ENCODE measurements around the gene ALK.
A peak's percentile ranks its signal among the peaks of the same experiment; 100 is the strongest.

ALK gene

GRCh38 chr2:29921560-29921915 lies at the start of gene ALK:
Gene ALK, minus strand, starts transcription at chr2:29921586. Its CDS starts 927 bp downstream, at chr2:29920659.
- Mint-ChIP-seq H3K27me3 (peaks cover 44% of the 10 kb centered on the region), H3K4me1 (ENCODE audit: low read depth) (peaks cover 22% of the 10 kb centered on the region), H3K27ac (no peak within 1 kb of the TSS), H3K9me3 (ENCODE audit: low read depth) (peaks cover 3% of the 10 kb centered on the region), H3K4me3 (peak within 1 kb of the TSS; percentile 59), H3K36me3 (peaks cover 3% of the 10 kb centered on the region)

DNA sequence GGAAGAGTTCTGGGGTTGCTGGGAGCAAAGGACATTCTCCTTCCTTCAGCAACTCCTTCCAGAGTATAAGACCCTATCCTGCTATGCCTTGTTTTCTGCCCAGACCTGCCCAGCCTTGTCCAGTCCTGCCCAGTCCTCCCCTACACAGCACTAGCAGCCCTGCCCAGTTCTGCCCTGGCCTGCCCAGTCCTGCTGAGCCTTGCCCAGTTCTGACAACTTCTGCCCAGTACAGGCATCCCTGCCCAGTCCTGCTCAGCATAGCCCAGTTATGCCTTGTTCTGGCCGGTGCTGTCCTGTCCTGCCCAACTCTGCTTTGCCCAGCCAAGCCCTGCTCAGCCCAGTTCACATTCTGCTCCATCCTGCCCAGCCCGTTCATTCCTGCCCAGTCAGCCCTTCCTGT lies 44.9 kb upstream of the ALK start:
- no peaks in the 10 kb centered on the region for H3K9me3 Mint-ChIP-seq (ENCODE audit: low read depth)
- no peaks in the 10 kb centered on the region for H3K36me3 Mint-ChIP-seq
- peaks cover 14% of the 10 kb centered on the region for H3K27me3 Mint-ChIP-seq
- no peak overlapping the region for H3K27ac Mint-ChIP-seq
- no peaks in the 10 kb centered on the region for H3K4me1 Mint-ChIP-seq (ENCODE audit: low read depth)
- no peak overlapping the region for H3K4me3 Mint-ChIP-seq

GRCh38 chr2:29963972-29964570 lies 42.7 kb upstream of the ALK start:
- no peak overlapping the region for H3K4me3 Mint-ChIP-seq
- no peaks in the 10 kb centered on the region for H3K4me1 Mint-ChIP-seq (ENCODE audit: low read depth)
- no peaks in the 10 kb centered on the region for H3K36me3 Mint-ChIP-seq
- H3K27me3 Mint-ChIP-seq, result peaks cover 9% of the 10 kb centered on the region
- no peaks in the 10 kb centered on the region for H3K9me3 Mint-ChIP-seq (ENCODE audit: low read depth)
- no peak overlapping the region for H3K27ac Mint-ChIP-seq

DNA sequence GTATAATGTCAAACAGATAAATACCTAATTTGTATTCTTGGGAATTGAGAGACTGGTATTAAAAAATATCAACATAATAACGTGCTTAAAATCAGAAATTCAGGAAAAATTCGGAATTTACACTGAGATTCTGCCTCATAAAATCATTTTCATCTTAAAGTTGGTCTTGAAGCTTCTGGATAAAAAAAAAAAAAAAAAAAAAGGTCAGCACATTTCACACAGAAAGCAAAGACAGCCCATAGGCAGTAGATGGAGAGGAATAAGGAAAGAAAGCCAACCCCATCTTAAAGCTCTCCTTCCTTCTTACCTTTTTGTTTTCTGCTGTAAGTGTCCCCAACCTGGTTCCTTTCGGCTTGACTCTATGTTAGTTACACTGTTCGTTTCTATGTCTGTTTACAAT lies 41.5 kb upstream of the ALK start:
- no peak overlapping the region for H3K4me3 Mint-ChIP-seq
- H3K27me3 Mint-ChIP-seq, result peaks cover 9% of the 10 kb centered on the region
- no peaks in the 10 kb centered on the region for H3K36me3 Mint-ChIP-seq
- no peaks in the 10 kb centered on the region for H3K4me1 Mint-ChIP-seq (ENCODE audit: low read depth)
- no peaks in the 10 kb centered on the region for H3K9me3 Mint-ChIP-seq (ENCODE audit: low read depth)
- H3K27ac Mint-ChIP-seq, result no peak overlapping the region

- H3K36me3 Mint-ChIP-seq, result no peaks in the 10 kb centered on the region
- no peak overlapping the region for H3K4me3 Mint-ChIP-seq
- H3K27me3 Mint-ChIP-seq, result peaks cover 15% of the 10 kb centered on the region
- no peaks in the 10 kb centered on the region for H3K9me3 Mint-ChIP-seq (ENCODE audit: low read depth)
- H3K4me1 Mint-ChIP-seq (ENCODE audit: low read depth), result no peaks in the 10 kb centered on the region
- H3K27ac Mint-ChIP-seq, result no peak overlapping the region
Observed at GRCh38 chr2:29954316-29954715, 32.9 kb upstream of the ALK start.

- H3K9me3 Mint-ChIP-seq (ENCODE audit: low read depth), result no peaks in the 10 kb centered on the region
Observed at GRCh38 chr2:29952973-29953372, 31.6 kb upstream of the ALK start.

GRCh38 chr2:29951576-29951975 lies 30.2 kb upstream of the ALK start:
- Mint-ChIP-seq H3K9me3 (ENCODE audit: low read depth) (no peaks in the 10 kb centered on the region), H3K36me3 (no peaks in the 10 kb centered on the region), H3K4me3 (no peak overlapping the region), H3K27ac (no peak overlapping the region), H3K27me3 (peaks cover 17% of the 10 kb centered on the region), H3K4me1 (ENCODE audit: low read depth) (no peaks in the 10 kb centered on the region)

More at GRCh38 chr2:29952973-29953372, 31.6 kb upstream of the ALK start:
- H3K4me3 Mint-ChIP-seq, result no peak overlapping the region
- H3K27ac Mint-ChIP-seq, result no peak overlapping the region
- H3K4me1 Mint-ChIP-seq (ENCODE audit: low read depth), result no peaks in the 10 kb centered on the region
- peaks cover 17% of the 10 kb centered on the region for H3K27me3 Mint-ChIP-seq
- no peaks in the 10 kb centered on the region for H3K36me3 Mint-ChIP-seq

DNA sequence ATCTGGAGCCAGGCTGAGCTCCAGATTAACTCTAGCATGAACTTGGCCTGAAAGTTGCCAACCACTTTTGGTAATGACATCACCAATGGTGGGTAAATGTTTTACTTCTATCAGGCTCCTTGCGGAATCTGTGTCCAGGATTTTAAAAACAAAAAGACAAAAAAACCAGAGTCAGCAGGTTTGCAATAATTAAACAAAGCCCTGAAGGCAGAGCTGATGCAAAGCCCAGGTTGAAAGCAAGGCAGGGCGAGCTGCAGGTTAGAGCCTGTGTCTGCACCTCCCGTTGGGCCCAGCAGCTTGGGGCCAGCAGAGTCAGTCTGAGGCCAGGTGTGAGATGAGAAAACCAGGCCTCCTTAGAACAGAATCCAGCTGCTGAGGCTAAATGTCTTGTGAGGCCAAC lies 29.1 kb upstream of the ALK start:
- Mint-ChIP-seq H3K36me3 (no peaks in the 10 kb centered on the region), H3K27ac (no peak overlapping the region), H3K4me1 (ENCODE audit: low read depth) (no peaks in the 10 kb centered on the region), H3K4me3 (no peak overlapping the region), H3K27me3 (peaks cover 17% of the 10 kb centered on the region), H3K9me3 (ENCODE audit: low read depth) (no peaks in the 10 kb centered on the region)

DNA sequence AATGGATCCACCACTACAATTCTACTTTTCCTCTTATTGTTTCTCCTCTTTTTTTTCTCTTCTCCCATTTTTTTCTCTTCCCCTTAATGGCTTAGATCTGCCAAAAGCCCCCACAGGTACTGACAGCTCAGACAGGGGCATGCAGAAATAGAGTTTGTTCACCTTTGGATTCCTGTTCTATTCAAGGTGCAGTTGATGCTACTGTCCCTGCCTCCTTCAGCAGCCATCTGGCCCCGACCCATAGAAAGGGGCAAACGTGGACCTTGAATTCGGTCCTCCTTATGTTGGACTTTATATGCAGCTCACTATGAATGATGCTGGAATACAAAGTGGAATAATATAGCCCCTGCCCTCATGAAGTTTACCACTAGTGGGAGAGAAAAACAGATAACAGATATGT lies 27.7 kb upstream of the ALK start:
- Mint-ChIP-seq H3K4me3 (no peak overlapping the region), H3K27ac (no peak overlapping the region), H3K9me3 (ENCODE audit: low read depth) (peaks cover 4% of the 10 kb centered on the region), H3K27me3 (peaks cover 19% of the 10 kb centered on the region), H3K4me1 (ENCODE audit: low read depth) (no peaks in the 10 kb centered on the region), H3K36me3 (no peaks in the 10 kb centered on the region)

GRCh38 chr2:29946505-29946904 lies 25.1 kb upstream of the ALK start:
- H3K36me3 Mint-ChIP-seq, result no peaks in the 10 kb centered on the region
- H3K9me3 Mint-ChIP-seq (ENCODE audit: low read depth), result peaks cover 4% of the 10 kb centered on the region
- no peak overlapping the region for H3K27ac Mint-ChIP-seq

DNA sequence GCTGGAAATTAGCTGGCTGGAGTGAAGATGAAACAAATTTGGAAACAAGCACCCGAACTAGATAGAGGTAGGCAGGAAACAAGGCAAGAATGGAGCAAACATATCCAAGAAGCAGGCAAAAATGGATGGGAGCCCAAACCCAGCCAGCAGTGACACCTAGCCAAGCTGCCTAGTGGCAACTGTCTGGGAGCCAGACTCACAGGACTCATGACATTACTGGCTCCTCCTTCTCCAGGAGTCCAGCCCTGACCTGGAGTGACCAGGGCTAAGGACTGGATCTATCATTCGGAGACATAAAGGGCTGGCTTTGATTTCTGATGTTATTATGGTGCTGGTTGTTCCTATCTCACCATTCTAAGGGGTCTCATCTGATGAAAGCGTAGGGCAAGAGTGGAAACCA lies 21.3 kb upstream of the ALK start:
- Mint-ChIP-seq H3K36me3 (no peaks in the 10 kb centered on the region), H3K9me3 (ENCODE audit: low read depth) (peaks cover 4% of the 10 kb centered on the region), H3K27me3 (peaks cover 6% of the 10 kb centered on the region), H3K27ac (no peak overlapping the region), H3K4me3 (no peak overlapping the region), H3K4me1 (ENCODE audit: low read depth) (no peaks in the 10 kb centered on the region)

More at GRCh38 chr2:29946505-29946904, 25.1 kb upstream of the ALK start:
- H3K4me3 Mint-ChIP-seq, result no peak overlapping the region
- no peaks in the 10 kb centered on the region for H3K4me1 Mint-ChIP-seq (ENCODE audit: low read depth)
- H3K27me3 Mint-ChIP-seq, result peaks cover 11% of the 10 kb centered on the region

GRCh38 chr2:29940706-29941105 lies 19.3 kb upstream of the ALK start:
- no peaks in the 10 kb centered on the region for H3K4me1 Mint-ChIP-seq (ENCODE audit: low read depth)
- peaks cover 8% of the 10 kb centered on the region for H3K27me3 Mint-ChIP-seq
- H3K9me3 Mint-ChIP-seq (ENCODE audit: low read depth), result peaks cover 4% of the 10 kb centered on the region
- no peaks in the 10 kb centered on the region for H3K36me3 Mint-ChIP-seq
- no peak overlapping the region for H3K4me3 Mint-ChIP-seq
- H3K27ac Mint-ChIP-seq, result no peak overlapping the region

DNA sequence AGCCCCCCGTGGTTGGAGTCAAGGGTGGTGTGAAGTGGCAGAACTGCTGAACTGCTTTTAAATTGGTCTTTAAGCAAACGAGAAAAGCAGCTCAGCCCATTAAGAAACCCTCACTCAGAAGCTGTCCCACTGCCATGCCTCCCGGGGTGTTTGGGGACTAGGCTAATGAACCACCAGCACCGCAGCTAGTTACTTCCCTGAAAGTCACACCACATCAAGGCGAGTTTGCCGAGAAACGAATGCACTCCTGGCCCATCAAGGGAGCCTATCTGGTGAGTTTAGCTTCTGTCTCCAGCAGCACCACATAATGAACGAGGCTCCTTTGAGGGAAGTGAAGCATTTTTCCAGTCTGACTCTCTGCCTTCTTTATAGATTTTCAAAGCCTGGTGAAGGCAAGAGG lies 14.6 kb upstream of the ALK start:
- Mint-ChIP-seq H3K4me3 (no peak overlapping the region), H3K9me3 (ENCODE audit: low read depth) (no peaks in the 10 kb centered on the region), H3K27me3 (peaks cover 12% of the 10 kb centered on the region), H3K27ac (no peak overlapping the region), H3K4me1 (ENCODE audit: low read depth) (no peaks in the 10 kb centered on the region), H3K36me3 (no peaks in the 10 kb centered on the region)

DNA sequence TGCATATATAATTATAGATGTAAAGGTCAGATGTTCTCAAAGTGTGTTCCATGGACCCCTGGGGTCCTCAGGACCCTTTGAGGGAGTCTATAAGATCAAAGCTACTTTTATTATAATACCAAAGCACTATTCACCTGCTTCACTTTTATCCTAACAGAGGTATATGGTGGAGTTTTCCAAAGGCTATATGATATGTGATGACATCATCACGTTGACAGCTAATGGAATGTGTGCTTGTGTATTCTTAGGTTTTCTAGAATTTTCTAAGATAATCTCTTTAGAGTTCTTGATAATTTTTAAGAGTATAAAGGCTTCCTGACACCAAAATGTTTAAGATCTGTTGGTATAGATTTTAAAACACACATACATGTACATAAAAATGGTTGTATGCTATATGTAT lies 10.4 kb upstream of the ALK start:
- no peak overlapping the region for H3K27ac Mint-ChIP-seq
- no peaks in the 10 kb centered on the region for H3K4me1 Mint-ChIP-seq (ENCODE audit: low read depth)
- peaks cover 12% of the 10 kb centered on the region for H3K27me3 Mint-ChIP-seq
- H3K9me3 Mint-ChIP-seq (ENCODE audit: low read depth), result no peaks in the 10 kb centered on the region
- no peak overlapping the region for H3K4me3 Mint-ChIP-seq
- no peaks in the 10 kb centered on the region for H3K36me3 Mint-ChIP-seq

GRCh38 chr2:29923110-29923721 lies 1.8 kb upstream of the ALK start:
- peaks cover 22% of the 10 kb centered on the region for H3K4me1 Mint-ChIP-seq (ENCODE audit: low read depth)
- peaks cover 37% of the 10 kb centered on the region for H3K27me3 Mint-ChIP-seq

DNA sequence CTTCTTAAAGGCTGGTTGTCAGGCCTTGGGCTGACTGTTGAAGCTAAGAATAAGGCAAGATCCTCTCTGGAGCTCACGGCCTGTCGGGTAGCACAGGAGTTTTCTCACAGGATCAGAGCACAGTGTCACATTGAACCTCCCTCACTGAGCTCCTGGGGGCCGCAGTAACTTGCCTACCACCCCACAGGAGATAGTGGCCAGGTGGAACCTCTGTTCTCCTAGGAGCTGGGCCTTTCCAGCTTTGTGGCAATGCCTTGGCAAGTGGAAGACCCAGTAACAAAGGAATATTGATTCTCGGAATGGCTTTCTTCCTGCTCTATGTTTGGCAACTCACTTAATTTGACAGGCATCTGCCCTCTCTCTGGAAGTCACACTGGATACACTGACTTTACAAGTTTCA lies 1.2 kb upstream of the ALK start:
- Mint-ChIP-seq H3K4me3 (peak overlapping the region; percentile 58), H3K4me1 (ENCODE audit: low read depth) (peaks cover 22% of the 10 kb centered on the region), H3K27ac (no peak overlapping the region), H3K9me3 (ENCODE audit: low read depth) (no peaks in the 10 kb centered on the region), H3K27me3 (peaks cover 41% of the 10 kb centered on the region), H3K36me3 (peaks cover 3% of the 10 kb centered on the region)

More at GRCh38 chr2:29923110-29923721, 1.8 kb upstream of the ALK start:
- no peak overlapping the region for H3K4me3 Mint-ChIP-seq
- no peak overlapping the region for H3K27ac Mint-ChIP-seq
- H3K9me3 Mint-ChIP-seq (ENCODE audit: low read depth), result no peaks in the 10 kb centered on the region
- H3K36me3 Mint-ChIP-seq, result peaks cover 3% of the 10 kb centered on the region
